Measurements from ENCODE around the gene SPEG. TPM values are rescaled to one million over a fixed set of nuclear protein-coding genes. Genes with fewer than 3 reads are reported as not detected.

SPEG gene
- total and polyA plus RNA-seq, 2 of the 8 experiments (the other 6 are each of a cell fraction or from before 2014, with no cell fraction given): 19.9 to 32.0 TPM

DNA sequence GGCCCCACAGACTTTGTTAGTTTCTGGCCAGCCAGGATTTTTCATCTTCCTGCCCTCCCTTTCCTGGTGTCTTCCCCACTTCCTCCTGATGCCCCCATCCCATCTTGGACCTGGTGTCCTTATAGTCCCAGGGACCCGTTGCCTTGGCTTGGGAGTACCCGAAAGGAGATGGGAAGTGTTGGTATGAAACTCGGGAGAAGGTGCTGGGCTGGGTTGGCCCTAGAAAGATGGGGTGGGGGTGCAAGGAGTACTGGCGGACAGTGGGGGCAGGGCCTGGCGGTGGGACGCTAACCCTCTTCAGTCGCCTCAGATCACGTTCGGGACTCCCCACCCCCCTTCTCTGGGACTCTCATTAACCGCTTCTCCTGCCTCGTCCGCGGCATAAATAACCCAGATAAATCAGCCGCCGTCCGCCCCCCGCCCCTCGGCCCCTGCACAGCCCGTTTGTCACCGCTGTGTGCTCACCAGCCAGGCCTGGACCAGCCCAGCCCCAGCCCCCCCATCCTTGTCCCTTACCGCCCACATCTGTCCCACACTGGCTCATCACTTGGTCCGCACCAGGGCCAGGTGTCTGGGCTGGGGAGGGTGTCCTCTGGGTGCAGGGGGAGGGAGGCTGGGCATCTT lies 76.0 kb downstream of the SPEG start:
- 0 out of 2 replicates have a peak overlapping the region, but pooled peaks have one; percentile 32 for H2BK20ac ChIP-seq (ENCODE audit: low read length)
- H4K8ac ChIP-seq (ENCODE audit: extremely low read depth, insufficient read depth, low read length): no peak overlapping the region
- H3K79me2 ChIP-seq (ENCODE audit: control insufficient read depth in 1 of 2, insufficient read depth in 2 of 2, low read length in 2 of 2): no peaks in the 10 kb centered on the region
- H2BK15ac ChIP-seq (ENCODE audit: low read length): 0 out of 2 replicates have a peak overlapping the region, but pooled peaks have one; percentile 88
- 34% methylated on average over 17 of the region's 22 CpGs; no CpG with 5 or more reads in 1 of the 2 experiments for WGBS, 2 experiments (ENCODE audit: extremely low coverage in 1 of 2, insufficient coverage in 1 of 2, insufficient read length in 1 of 2, insufficient replicate concordance in 2 of 2, low coverage in 1 of 2, low lambda C conversion rate in 2 of 2, missing lambda C conversion rate in 1 of 2)
- no peak overlapping the region for H2AK5ac ChIP-seq (ENCODE audit: low read depth, low read length)
- H2BK12ac ChIP-seq (ENCODE audit: low read depth, low read length): no peak overlapping the region
- H4K20me1 ChIP-seq (replicated peaks in 1 of 2; ENCODE audit: control insufficient read depth in 1 of 2, insufficient read depth in 2 of 2, low read length in 2 of 2): peaks cover 0 to 2% of the 10 kb centered on the region in 2 experiments
- peaks cover 2 to 42% (median 38%) of the 10 kb centered on the region in 4 experiments for H3K27me3 ChIP-seq (replicated peaks in 1 of 4; ENCODE audit: control insufficient read depth in 3 of 4, extremely low read depth in 1 of 4, insufficient read depth in 3 of 4, low read length in 3 of 4)
- H3K9ac ChIP-seq (replicated peaks in 1 of 4; ENCODE audit: extremely low read depth in 1 of 4, low read depth in 3 of 4, low read length in 3 of 4): no peak overlapping the region
- H3K23ac ChIP-seq (ENCODE audit: insufficient read length): no peak overlapping the region
- no peak overlapping the region for H3K27ac ChIP-seq (ENCODE audit: low read depth, low read length)
- ChIA-PET CTCF (ENCODE audit: partially characterized antibody) (interaction anchor here (0.8 to 113.1 kb wide), 16 partner anchors 11 to 255 kb away, joined by 3 to 7248 read pairs (median 10); partner anchors contain the start of genes DES, DNPEP, GMPPA and SPEG), POLR2A (ENCODE audit: partially characterized antibody) (interaction anchor here (0.8 to 11.0 kb wide), 6 partner anchors 9 to 70 kb away, joined by 3 to 216 read pairs (median 5); partner anchors contain the start of gene GMPPA)
- FAIRE-seq (no peak), DNase-seq (ENCODE audit: low read depth in 1 of 2, low spot score in 2 of 2) (no peak)
- H3K79me1 ChIP-seq (ENCODE audit: low read depth, low read length): no peaks in the 10 kb centered on the region
- H3K56ac ChIP-seq (replicated peaks; ENCODE audit: insufficient read length, low read depth, low read length): no peak overlapping the region
- H3K4me1 ChIP-seq (replicated peaks in 1 of 4; ENCODE audit: control insufficient read depth in 3 of 4, insufficient read depth in 4 of 4, low read length in 3 of 4): peaks cover 7 to 76% (median 65%) of the 10 kb centered on the region in 4 experiments
- H4K91ac ChIP-seq (replicated peaks; ENCODE audit: insufficient read length, low read length): peak overlapping the region; percentile 20
- H2BK5ac ChIP-seq (ENCODE audit: low read depth, low read length): no peak overlapping the region
- H2BK120ac ChIP-seq (replicated peaks; ENCODE audit: low read depth, low read length): no peak overlapping the region
- peaks cover 6% of the 10 kb centered on the region for H3K23me2 ChIP-seq (ENCODE audit: low read depth, low read length)
- H3K4ac ChIP-seq (replicated peaks; ENCODE audit: insufficient read length, low read depth, low read length): no peak overlapping the region
- no peak overlapping the region for H4K5ac ChIP-seq (ENCODE audit: insufficient read length, low read depth, low read length)
- H3K9me3 ChIP-seq (ENCODE audit: insufficient read depth in 2 of 2, low read depth in 1 of 2, low read length in 1 of 2): no peaks in the 10 kb centered on the region
- peak overlapping the region; percentile 40 to 97 for H3K4me2 ChIP-seq (ENCODE audit: insufficient read depth in 1 of 2, low read depth in 2 of 2, low read length in 2 of 2)
- no peak overlapping the region for H3K14ac ChIP-seq (ENCODE audit: insufficient read length)
- H3K4me3 ChIP-seq (ENCODE audit: extremely low read depth in 1 of 4, insufficient read depth in 2 of 4, low read depth in 3 of 4, low read length in 4 of 4): peak overlapping the region in 3 of 4 experiments; percentile 49 to 56 (median 51); a peak in 4 of 8 replicates
- H2AFZ ChIP-seq (ENCODE audit: low read length): no peak overlapping the region
- TF ChIP-seq TCF12 (IDR thresholded peaks at IDR 0.05; ENCODE audit: low read depth, low read length) (no peak), GTF2F1 (IDR thresholded peaks at IDR 0.05; ENCODE audit: borderline replicate concordance, low read depth, low read length) (no peak), SP2 (IDR thresholded peaks at IDR 0.05; ENCODE audit: low read length) (no peak), RXRA (IDR thresholded peaks at IDR 0.05; ENCODE audit: insufficient read depth, low read depth, low read length) (no peak), BRCA1 (IDR thresholded peaks at IDR 0.05; ENCODE audit: low read depth, low read length) (no peak)
- TF ChIP-seq, protein P1, sequence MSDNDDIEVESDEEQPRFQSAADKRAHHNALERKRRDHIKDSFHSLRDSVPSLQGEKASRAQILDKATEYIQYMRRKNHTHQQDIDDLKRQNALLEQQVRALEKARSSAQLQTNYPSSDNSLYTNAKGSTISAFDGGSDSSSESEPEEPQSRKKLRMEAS (IDR thresholded peaks at IDR 0.05): no peak
- peak overlapping the region; percentile 81 for H3K18ac ChIP-seq (ENCODE audit: extremely low read depth, low read length)
- no peaks in the 10 kb centered on the region for H3K36me3 ChIP-seq (ENCODE audit: control insufficient read depth in 2 of 4, insufficient read depth in 4 of 4, low read length in 3 of 4)
